Body of pancreas (tissue), 4 donors: Measurements from ENCODE around the gene RBM33.

Experiments
- CTCF ChIP-seq, 7 experiments: fragments of 450-650 bp in 4 of 7; fragments of 200-600 bp in 3 of 7; sonication (generic) in 3 of 7; IDR thresholded peaks; one replicate each; pipeline ENCODE4 v1.5.1; 2016 to 2019; ENCODE audit warnings: antibody characterized with exemption in 7 of 7
- POLR2A ChIP-seq, 3 donors: fragments of 450-650 bp; IDR thresholded peaks; one replicate each; pipeline ENCODE4 v1.6.1; 2016; ENCODE audit warnings: antibody characterized with exemption in 3 of 3, mild to moderate bottlenecking in 2 of 3

- TF ChIP-seq CTCF (IDR thresholded peaks at IDR 0.05) (no peak), POLR2A (IDR thresholded peaks at IDR 0.05) (no peak)
Observed at GRCh38 chr7:155638366-155638765, 6.1 kb upstream of the RBM33 start.
